HG03575 (cell line): Measurements from ENCODE around the gene ARF1.

Experiments used
- ATAC-seq: cut with Tn5 transposase; IDR thresholded peaks from one replicate; pipeline ENCODE4 v1.9.1; 2021; ENCODE audit not compliant: unreplicated experiment, insufficient number of reproducible peaks, low FRiP score; ENCODE audit errors: extremely low read depth

The ARF1 gene

DNA sequence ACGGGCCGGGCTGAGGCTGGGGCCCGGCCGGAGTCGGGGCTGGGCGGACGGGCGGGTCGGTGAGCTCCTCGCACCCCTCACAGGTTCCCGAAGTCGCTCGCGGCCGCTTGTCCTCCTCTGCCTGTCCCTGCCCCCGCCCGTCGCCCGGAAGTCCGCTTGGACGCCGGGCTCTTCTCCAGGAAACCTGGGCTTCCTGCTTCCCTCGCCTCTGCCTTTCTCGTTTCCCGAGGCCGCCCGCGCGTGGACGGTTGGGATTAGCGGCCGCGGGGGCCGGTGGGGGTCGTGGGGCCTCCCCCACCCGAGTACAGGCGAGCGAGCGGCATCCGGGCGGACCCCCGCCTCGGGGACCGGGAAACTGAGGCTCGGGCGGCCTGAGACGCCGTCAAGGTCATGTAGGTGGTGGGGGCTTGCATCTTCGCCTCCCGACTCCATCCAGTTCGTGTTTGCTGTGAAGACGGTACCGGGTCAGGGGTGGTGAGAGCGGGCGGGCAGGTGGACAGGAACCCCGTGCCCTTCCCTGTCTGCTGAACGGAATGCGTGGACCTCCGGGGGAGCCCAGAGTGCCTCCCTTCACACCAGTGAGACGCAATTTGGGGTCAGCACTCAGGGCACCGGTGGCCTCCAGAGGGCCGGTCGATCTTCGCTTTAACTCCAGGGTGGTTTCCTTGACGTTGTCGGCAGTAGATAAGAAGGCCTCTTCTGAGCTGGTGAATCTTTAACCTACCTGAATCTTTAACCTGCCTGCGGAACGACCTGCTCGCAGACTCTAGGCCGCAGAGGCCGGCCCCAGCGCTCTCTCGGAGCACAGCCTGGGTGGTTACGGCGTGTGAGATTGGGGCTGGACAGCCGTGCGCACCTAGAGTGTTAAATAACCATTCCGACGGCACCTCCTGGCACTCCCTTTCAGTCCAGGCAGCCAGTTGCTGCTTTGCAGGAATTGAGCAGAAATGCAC, 686 bp downstream of the ARF1 start:
- ATAC-seq, result no peak

DNA sequence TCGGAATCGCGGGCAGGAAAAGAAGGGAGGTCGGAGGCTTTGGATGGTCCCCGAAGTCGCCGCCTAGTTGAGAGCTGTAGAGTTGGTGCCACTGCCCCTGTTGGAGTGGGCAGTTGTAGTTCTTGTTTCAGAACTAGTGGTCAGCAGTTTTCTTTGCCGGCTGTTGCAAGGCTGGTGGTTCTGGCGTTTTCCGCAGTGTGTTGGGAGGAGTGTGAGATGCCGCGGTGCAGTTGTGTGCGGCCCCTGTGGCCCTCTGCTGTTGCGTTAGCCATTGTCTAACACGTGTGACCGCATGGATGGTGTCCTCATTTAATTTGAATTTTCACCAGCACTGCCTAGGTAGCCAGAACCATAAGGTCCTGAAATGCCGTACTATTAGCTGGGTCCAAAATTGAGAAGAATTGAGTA, 1.4 kb downstream of the ARF1 start:
- ATAC-seq, result no peak

DNA sequence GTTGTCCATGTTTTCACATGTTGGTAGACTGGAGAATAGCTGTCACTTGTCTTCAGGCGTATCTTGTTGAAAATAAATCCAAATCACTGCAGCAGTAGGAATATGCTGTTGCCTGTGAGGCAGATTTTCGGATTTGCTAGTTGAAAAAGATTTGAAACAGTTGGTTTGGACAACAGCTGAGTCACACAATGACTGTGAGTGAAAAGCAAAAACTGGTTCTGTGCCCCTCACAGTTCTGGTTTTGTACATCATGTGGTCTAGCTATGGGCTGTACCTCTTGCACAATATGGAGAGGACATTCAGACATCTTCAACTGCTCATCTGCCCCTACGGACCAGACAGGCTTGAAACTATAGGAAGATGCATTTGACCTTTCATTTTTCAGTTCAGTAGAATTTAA, 1.8 kb downstream of the ARF1 start:
- no peak for ATAC-seq

DNA sequence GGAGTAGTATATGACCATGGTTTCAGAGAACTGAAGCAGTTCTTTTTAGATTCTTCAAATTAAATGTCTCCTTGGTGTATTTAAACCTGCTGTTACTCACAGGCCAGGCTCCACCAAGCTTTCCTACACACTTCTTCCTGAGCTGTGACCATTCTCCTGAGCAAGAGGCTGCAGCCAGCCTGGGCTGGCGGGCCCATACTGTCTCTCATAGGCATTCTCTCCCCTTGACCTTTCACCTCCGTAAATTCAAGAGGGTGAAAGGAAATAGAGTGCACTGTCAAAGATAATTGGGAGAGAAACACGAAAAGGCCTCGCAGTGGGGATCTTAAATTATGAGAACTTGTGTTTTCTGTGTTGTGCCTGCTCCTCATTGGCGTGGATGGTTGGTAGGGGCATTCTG, 2.3 kb downstream of the ARF1 start:
- ATAC-seq, result no peak

GRCh38 chr1:228085287-228085951, 2.9 kb downstream of the ARF1 start:
- no peak for ATAC-seq

DNA sequence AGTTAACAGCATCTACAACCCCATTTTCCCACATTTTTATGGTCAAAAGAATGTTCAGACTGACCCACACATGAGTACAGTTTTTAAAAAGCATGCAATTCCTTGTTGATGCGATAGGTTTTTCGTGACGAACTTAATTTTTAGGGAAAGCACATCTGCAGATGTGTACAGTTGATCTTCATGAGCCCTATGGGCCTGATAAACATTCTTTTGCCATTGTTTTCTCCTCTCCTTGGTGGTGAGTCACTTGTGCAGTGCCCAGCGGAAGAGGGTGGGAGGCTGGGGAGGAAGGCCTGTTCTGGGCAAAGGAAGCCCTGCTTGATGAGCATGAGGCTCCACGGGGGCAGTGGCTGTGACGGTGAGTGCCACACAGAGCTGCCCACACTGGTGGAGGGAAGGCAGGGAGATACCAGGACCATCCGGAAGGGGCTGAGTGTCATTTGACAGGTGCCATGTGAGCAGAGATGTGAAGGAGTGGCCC, 5.3 kb downstream of the ARF1 start:
- no peak for ATAC-seq

- ATAC-seq, result no peak
Measured at GRCh38 chr1:228088586-228089498, 6.3 kb downstream of the ARF1 start.

GRCh38 chr1:228089519-228090380, 7.2 kb downstream of the ARF1 start:
- no peak for ATAC-seq

- no peak for ATAC-seq
Measured at GRCh38 chr1:228090613-228091081, 8.1 kb downstream of the ARF1 start.

DNA sequence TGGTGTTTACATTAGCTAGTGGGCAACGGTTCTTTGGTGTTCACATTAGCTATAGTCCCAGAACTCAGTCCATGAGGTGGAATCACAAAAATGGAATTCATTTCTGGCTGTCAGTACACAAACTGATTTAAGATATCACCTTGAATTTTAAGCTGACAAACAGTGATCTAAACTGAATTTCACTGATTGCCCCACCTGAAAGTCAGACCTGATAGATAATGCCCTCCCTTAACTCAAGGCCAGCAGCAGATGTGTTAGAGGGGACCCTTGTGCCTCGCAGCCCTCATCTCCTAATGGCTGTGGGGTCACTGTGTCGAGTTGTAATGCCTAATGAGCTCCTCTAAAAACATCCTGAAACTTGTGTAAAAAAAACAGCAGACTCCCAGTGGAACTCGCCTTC, 8.6 kb downstream of the ARF1 start:
- no peak for ATAC-seq

DNA sequence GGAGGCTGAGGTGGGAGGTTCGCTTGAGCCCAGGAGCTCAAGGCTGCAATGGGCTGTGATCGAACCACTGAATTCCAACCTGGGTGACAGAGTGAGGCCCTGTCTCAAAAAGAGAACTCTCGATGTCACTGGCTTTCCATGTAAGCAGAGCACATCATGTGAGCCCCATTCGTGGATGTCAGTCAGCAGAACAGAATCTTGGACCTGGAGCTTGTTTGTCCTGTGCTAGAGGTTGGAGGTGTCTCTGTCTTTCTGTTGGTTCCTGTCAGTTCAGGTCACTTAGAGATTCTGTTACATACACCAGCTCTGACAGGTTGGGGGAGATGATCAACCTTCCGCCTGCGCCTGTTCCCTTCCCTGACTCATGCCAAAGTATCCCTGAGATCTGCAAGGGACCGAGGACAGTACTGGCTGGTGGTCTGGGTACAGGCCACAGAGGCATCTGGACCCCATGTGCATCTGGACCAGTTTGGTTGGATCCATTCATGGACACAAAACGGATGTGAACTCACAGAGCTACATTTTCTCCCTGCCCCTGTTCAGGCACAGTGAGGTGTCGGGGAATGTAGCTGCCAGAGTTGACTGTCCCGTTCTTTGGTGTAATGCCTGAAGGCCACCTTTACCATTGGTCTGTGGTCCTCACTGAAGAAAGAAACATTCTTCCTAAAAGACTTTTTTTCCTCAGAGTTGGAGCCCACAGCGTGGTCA, 10.0 kb downstream of the ARF1 start:
- ATAC-seq, result no peak

GRCh38 chr1:228093050-228093906, 10.8 kb downstream of the ARF1 start:
- no peak for ATAC-seq

- ATAC-seq, result no peak
Measured at GRCh38 chr1:228094432-228095016, 12.0 kb downstream of the ARF1 start.

DNA sequence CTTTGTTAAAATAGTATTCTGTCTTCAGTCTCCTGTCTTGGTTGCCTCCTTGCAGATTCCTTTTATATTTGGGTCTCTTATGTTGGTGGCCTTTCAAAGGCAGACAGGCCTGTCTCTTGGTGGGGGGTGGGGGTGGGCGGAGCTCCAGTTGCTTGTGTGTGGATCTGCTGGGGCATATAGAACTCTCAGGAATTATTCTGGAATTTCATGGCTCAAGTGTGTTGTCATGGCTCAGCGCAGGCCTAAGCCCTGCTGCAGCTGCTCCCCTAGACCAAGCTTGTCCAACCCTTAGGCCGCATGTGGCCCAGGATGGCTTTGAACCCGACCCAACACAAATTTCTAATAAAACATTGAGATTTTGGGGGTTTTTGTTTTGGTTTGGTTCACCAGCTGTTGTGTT, 12.7 kb downstream of the ARF1 start:
- ATAC-seq, result no peak

- ATAC-seq, result no peak
Measured at GRCh38 chr1:228095938-228096337, 13.4 kb downstream of the ARF1 start.
